ENCODE data around the gene NIM1K.

DNA sequence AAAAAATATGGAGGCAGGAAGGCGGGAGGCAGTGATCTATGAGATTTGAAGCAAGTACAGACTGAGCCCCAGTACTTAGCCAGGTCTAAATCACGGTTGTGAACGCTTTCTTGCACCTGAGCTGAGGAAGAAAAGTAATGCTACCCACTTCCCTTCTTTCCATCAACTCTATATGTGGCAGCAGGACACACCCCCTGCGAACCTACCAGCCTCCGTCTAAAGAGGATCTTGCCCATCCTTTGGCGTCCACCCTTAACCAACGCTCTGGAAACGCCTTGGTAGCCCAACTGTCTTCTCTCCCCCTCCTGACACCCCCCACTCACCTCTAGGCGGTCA, 120.6 kb downstream of the NIM1K start:
- no peak for TF ChIP-seq ZNF549 (CRISPR knock-in tag; IDR thresholded peaks at IDR 0.05)
- no peak for TF ChIP-seq HDAC6 (IDR thresholded peaks at IDR 0.05; ENCODE audit: low read depth, low read length)
- TF ChIP-seq POLR2A (IDR thresholded peaks at IDR 0.05; ENCODE audit: insufficient read depth in 1 of 2, low read depth in 2 of 2, low read length in 2 of 2): no peak
- no peak for TF ChIP-seq ZNF24 (IDR thresholded peaks at IDR 0.05)
